Measurements from ENCODE around the gene GALNT2. TPM values are rescaled to one million over a fixed set of nuclear protein-coding genes. Genes with fewer than 3 reads are reported as not detected.

GALNT2 gene
- total and polyA plus RNA-seq, 2 experiments from 2014 or later, result 17.8 to 48.3 TPM

DNA sequence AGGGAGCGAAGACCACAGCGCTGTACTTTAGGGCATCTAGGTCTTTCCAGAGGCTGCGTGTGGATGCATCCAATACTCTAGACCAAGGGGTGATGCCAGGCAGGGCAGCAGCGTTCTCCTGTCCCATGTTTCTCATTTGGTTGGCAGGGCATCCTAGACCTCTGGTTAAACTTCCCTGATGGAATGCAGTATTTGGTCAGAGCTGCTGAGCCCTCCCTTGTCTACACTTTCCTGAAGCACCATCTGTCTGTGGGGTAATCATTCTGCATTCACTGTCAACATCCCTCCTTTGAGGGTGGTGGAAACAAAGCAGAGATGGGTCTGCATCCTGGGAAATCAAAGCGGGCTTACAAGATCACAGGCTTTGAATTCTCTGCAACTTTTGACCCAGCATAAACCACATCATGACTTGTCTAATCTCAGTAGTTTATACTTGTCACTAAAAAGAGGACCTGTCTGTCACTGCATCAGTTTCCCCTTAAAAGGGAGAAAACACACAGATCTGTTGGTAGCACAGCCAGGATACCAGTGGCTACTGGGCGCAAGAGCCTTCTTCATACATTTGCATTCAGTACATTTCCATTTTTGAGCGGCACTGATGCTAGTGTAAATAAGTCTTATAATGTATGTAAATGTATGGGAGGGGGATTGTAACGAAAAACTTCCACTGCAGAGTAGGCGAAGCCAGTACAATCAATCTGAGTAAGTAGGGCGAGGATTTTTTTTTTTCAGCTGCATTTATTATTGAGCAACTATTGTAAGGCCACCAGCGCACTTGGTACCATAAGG is 106.3 kb downstream of the GALNT2 start:
- Histone ChIP-seq H4K20me1 (replicated peaks; ENCODE audit: insufficient read depth) (no peaks in the 10 kb centered on the region), H3K27ac (ENCODE audit: low read depth) (no peak overlapping the region), H3K36me3 (ENCODE audit: insufficient read depth) (no peaks in the 10 kb centered on the region), H3K4me3 (no peak overlapping the region), H3F3A (replicated peaks; ENCODE audit: low read depth) (no peaks in the 10 kb centered on the region), H3K4me1 (ENCODE audit: insufficient read depth) (peaks cover 30% of the 10 kb centered on the region), H3K9me2 (ENCODE audit: insufficient read depth) (no peaks in the 10 kb centered on the region), H3K79me2 (replicated peaks; ENCODE audit: insufficient read depth) (peaks cover 34% of the 10 kb centered on the region), H2AFZ (no peak overlapping the region), H3K27me3 (ENCODE audit: insufficient read depth) (no peaks in the 10 kb centered on the region), H3K4me2 (no peak overlapping the region)
- no peaks in the 10 kb centered on the region for H3K9me3 Mint-ChIP-seq
- TF ChIP-seq POLR2AphosphoS5 (IDR thresholded peaks at IDR 0.05; ENCODE audit: low read depth), result no peak
- TF ChIP-seq CTCF (conservative IDR thresholded peaks at IDR 0.05; ENCODE audit: low read depth in 2 of 2), result no peak
- TF ChIP-seq NANOG (IDR thresholded peaks at IDR 0.05; ENCODE audit: borderline replicate concordance), result no peak
- TF ChIP-seq STAT1 (IDR thresholded peaks at IDR 0.05; ENCODE audit: unreplicated experiment), result no peak
- no peak for TF ChIP-seq REST (IDR thresholded peaks at IDR 0.05; ENCODE audit: unreplicated experiment)
- no peak for TF ChIP-seq ZNF331 (CRISPR knock-in tag; IDR thresholded peaks at IDR 0.05; ENCODE audit: low read depth)
- TF ChIP-seq, protein P1, sequence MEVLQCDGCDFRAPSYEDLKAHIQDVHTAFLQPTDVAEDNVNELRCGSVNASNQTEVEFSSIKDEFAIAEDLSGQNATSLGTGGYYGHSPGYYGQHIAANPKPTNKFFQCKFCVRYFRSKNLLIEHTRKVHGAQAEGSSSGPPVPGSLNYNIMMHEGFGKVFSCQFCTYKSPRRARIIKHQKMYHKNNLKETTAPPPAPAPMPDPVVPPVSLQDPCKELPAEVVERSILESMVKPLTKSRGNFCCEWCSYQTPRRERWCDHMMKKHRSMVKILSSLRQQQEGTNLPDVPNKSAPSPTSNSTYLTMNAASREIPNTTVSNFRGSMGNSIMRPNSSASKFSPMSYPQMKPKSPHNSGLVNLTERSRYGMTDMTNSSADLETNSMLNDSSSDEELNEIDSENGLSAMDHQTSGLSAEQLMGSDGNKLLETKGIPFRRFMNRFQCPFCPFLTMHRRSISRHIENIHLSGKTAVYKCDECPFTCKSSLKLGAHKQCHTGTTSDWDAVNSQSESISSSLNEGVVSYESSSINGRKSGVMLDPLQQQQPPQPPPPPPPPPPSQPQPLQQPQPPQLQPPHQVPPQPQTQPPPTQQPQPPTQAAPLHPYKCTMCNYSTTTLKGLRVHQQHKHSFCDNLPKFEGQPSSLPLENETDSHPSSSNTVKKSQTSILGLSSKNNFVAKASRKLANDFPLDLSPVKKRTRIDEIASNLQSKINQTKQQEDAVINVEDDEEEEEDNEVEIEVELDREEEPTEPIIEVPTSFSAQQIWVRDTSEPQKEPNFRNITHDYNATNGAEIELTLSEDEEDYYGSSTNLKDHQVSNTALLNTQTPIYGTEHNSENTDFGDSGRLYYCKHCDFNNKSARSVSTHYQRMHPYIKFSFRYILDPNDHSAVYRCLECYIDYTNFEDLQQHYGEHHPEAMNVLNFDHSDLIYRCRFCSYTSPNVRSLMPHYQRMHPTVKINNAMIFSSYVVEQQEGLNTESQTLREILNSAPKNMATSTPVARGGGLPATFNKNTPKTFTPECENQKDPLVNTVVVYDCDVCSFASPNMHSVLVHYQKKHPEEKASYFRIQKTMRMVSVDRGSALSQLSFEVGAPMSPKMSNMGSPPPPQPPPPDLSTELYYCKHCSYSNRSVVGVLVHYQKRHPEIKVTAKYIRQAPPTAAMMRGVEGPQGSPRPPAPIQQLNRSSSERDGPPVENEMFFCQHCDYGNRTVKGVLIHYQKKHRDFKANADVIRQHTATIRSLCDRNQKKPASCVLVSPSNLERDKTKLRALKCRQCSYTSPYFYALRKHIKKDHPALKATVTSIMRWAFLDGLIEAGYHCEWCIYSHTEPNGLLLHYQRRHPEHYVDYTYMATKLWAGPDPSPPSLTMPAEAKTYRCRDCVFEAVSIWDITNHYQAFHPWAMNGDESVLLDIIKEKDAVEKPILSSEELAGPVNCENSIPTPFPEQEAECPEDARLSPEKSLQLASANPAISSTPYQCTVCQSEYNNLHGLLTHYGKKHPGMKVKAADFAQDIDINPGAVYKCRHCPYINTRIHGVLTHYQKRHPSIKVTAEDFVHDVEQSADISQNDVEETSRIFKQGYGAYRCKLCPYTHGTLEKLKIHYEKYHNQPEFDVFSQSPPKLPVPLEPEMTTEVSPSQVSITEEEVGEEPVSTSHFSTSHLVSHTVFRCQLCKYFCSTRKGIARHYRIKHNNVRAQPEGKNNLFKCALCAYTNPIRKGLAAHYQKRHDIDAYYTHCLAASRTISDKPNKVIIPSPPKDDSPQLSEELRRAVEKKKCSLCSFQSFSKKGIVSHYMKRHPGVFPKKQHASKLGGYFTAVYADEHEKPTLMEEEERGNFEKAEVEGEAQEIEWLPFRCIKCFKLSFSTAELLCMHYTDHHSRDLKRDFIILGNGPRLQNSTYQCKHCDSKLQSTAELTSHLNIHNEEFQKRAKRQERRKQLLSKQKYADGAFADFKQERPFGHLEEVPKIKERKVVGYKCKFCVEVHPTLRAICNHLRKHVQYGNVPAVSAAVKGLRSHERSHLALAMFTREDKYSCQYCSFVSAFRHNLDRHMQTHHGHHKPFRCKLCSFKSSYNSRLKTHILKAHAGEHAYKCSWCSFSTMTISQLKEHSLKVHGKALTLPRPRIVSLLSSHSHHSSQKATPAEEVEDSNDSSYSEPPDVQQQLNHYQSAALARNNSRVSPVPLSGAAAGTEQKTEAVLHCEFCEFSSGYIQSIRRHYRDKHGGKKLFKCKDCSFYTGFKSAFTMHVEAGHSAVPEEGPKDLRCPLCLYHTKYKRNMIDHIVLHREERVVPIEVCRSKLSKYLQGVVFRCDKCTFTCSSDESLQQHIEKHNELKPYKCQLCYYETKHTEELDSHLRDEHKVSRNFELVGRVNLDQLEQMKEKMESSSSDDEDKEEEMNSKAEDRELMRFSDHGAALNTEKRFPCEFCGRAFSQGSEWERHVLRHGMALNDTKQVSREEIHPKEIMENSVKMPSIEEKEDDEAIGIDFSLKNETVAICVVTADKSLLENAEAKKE (CRISPR knock-in tag; IDR thresholded peaks at IDR 0.05), result no peak
- TF ChIP-seq ZNF114 (CRISPR knock-in tag; IDR thresholded peaks at IDR 0.05), result no peak
- no peak for TF ChIP-seq CREB1 (CRISPR knock-in tag; IDR thresholded peaks at IDR 0.05; ENCODE audit: low read depth)
- TF ChIP-seq JUNB (IDR thresholded peaks at IDR 0.05; ENCODE audit: unreplicated experiment), result no peak
- TF ChIP-seq EZH2phosphoT487 (IDR thresholded peaks at IDR 0.05; ENCODE audit: unreplicated experiment), result no peak
- TF ChIP-seq EZH2 (IDR thresholded peaks at IDR 0.05; ENCODE audit: low read depth, unreplicated experiment), result no peak
- TF ChIP-seq, protein P2, sequence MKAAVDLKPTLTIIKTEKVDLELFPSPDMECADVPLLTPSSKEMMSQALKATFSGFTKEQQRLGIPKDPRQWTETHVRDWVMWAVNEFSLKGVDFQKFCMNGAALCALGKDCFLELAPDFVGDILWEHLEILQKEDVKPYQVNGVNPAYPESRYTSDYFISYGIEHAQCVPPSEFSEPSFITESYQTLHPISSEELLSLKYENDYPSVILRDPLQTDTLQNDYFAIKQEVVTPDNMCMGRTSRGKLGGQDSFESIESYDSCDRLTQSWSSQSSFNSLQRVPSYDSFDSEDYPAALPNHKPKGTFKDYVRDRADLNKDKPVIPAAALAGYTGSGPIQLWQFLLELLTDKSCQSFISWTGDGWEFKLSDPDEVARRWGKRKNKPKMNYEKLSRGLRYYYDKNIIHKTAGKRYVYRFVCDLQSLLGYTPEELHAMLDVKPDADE (IDR thresholded peaks at IDR 0.05), result no peak
- no peak for DNase-seq (ENCODE audit: low spot score)
- no peak for ATAC-seq
- H3K4me1 Mint-ChIP-seq, result peaks cover 63% of the 10 kb centered on the region
- H3K36me3 Mint-ChIP-seq (ENCODE audit: low read depth), result peaks cover 3% of the 10 kb centered on the region; the same call in 1 of the 3 replicates
- H3K27me3 Mint-ChIP-seq (ENCODE audit: insufficient read depth, low read depth, poor library complexity), result peaks cover 5% of the 10 kb centered on the region
- H3K4me3 Mint-ChIP-seq, result no peak overlapping the region
- no peak overlapping the region for H3K27ac Mint-ChIP-seq

Data from GM23338 (cell line).